ENCODE measurements around the gene C4orf36.

- no peak for TF ChIP-seq CTCF (IDR thresholded peaks at IDR 0.05 in 8 of 11, conservative IDR thresholded peaks at IDR 0.05 in 3 of 11)
- no peak for TF ChIP-seq POLR2A (IDR thresholded peaks at IDR 0.05)
Measured at GRCh38 chr4:86879641-86880040, 12.6 kb downstream of the C4orf36 start.

All from spleen (tissue), 7 donors.